Astrocyte (in vitro differentiated cells and primary cell): ENCODE measurements around the gene PAMR1. TPM values are rescaled to one million over a fixed set of nuclear protein-coding genes. Genes with fewer than 3 reads are reported as not detected.

Source experiments
- DNase-seq: peaks from one replicate; pipeline ENCODE4 v3.0.0-alpha.2; 2010; ENCODE audit warnings: low read depth
- FAIRE-seq: peaks from 2 replicates; lab custom pipeline; 2011; peaks lifted over from hg19 to GRCh38; lab: Jason Lieb, UNC
- H2AFZ ChIP-seq: 2 replicates; pipeline ENCODE4 v1.6.0; 2012; ENCODE audit warnings: low read depth, low read length, inconsistent platforms
- H3K27ac ChIP-seq: 2 replicates; pipeline ENCODE4 v1.5.1; 2011; ENCODE audit warnings: low read depth, low read length, inconsistent platforms
- H3K27me3 ChIP-seq: 2 replicates; pipeline ENCODE4 v1.6.0; 2011; ENCODE audit warnings: low read length, inconsistent platforms; ENCODE audit not compliant: insufficient read depth
- H3K36me3 ChIP-seq: 2 replicates; pipeline ENCODE4 v1.5.1; 2011; ENCODE audit warnings: low read length, inconsistent platforms; ENCODE audit not compliant: insufficient read depth
- H3K4me1 ChIP-seq: 2 replicates; pipeline ENCODE4 v1.5.1; 2011; ENCODE audit warnings: low read length, inconsistent platforms; ENCODE audit not compliant: insufficient read depth
- H3K4me2 ChIP-seq: 2 replicates; pipeline ENCODE4 v1.6.0; 2012; ENCODE audit warnings: low read length, inconsistent platforms
- H3K4me3 ChIP-seq: 2 replicates; pipeline ENCODE4 v1.5.1; 2011; ENCODE audit warnings: low read depth, mild to moderate bottlenecking, low read length, inconsistent platforms; ENCODE audit not compliant: insufficient read depth
- H3K79me2 ChIP-seq: 2 replicates; pipeline ENCODE4 v1.6.0; 2012; ENCODE audit warnings: mild to moderate bottlenecking, low read length, inconsistent platforms; ENCODE audit not compliant: insufficient read depth
- H3K9ac ChIP-seq: 2 replicates; pipeline ENCODE4 v1.6.0; 2012; ENCODE audit warnings: mild to moderate bottlenecking, low read length, inconsistent platforms
- H3K9me3 ChIP-seq: 2 replicates; pipeline ENCODE4 v1.5.1; 2012; ENCODE audit warnings: low read depth, mild to moderate bottlenecking, low read length, inconsistent platforms; ENCODE audit not compliant: insufficient read depth
- H4K20me1 ChIP-seq: 2 replicates; pipeline ENCODE4 v1.6.0; 2012; ENCODE audit warnings: low read length, inconsistent platforms; ENCODE audit not compliant: insufficient read depth
- H3K27ac Mint-ChIP-seq: one replicate; pipeline ENCODE4 v1.8.0; 2021; ENCODE audit warnings: mild to moderate bottlenecking, mixed read lengths; ENCODE audit not compliant: unreplicated experiment
- H3K27me3 Mint-ChIP-seq: one replicate; pipeline ENCODE4 v1.8.0; 2021; ENCODE audit warnings: low read depth, mixed read lengths; ENCODE audit not compliant: unreplicated experiment
- H3K36me3 Mint-ChIP-seq: one replicate; pipeline ENCODE4 v1.8.0; 2021; ENCODE audit warnings: low read depth, mixed read lengths; ENCODE audit not compliant: unreplicated experiment
- H3K4me1 Mint-ChIP-seq: one replicate; pipeline ENCODE4 v1.8.0; 2021; ENCODE audit warnings: low read depth, mixed read lengths; ENCODE audit not compliant: unreplicated experiment
- H3K4me3 Mint-ChIP-seq: one replicate; pipeline ENCODE4 v1.8.0; 2021; ENCODE audit warnings: mild to moderate bottlenecking, moderate library complexity, mixed read lengths; ENCODE audit not compliant: unreplicated experiment
- H3K9me3 Mint-ChIP-seq: one replicate; pipeline ENCODE4 v1.8.0; 2021; ENCODE audit warnings: mild to moderate bottlenecking, mixed read lengths; ENCODE audit not compliant: unreplicated experiment
- CTCF ChIP-seq: IDR thresholded peaks from 2 replicates; pipeline ENCODE4 v1.5.1; 2011; ENCODE audit warnings: low read depth, mild to moderate bottlenecking, inconsistent platforms, low read length, moderate library complexity; ENCODE audit not compliant: insufficient read depth
- EZH2 ChIP-seq: IDR thresholded peaks from 2 replicates; pipeline ENCODE4 v1.6.1; 2012; ENCODE audit warnings: mild to moderate bottlenecking, low read length, inconsistent platforms; ENCODE audit not compliant: insufficient read depth
- total RNA-seq: library from RNA; stranded (reverse); gene quantifications from 2 replicates; pipeline ENCODE4 v1.2.1, GENCODE V29; 2021

Gene PAMR1
- total RNA-seq, 1 donor from 2014 or later, result 12.6 TPM

GRCh38 chr11:35558513-35558912 is 33.1 kb upstream of the PAMR1 start:
- H3K4me1 Mint-ChIP-seq, result peaks cover 19% of the 10 kb centered on the region
- H4K20me1 ChIP-seq, result no peaks in the 10 kb centered on the region
- no peak overlapping the region for H3K4me3 Mint-ChIP-seq
- no peaks in the 10 kb centered on the region for H3K36me3 Mint-ChIP-seq
- H3K4me2 ChIP-seq, result no peak overlapping the region
- no peaks in the 10 kb centered on the region for H3K9me3 Mint-ChIP-seq
- TF ChIP-seq EZH2 (no peak), CTCF (no peak)
- no peaks in the 10 kb centered on the region for H3K9me3 ChIP-seq
- peaks cover 11% of the 10 kb centered on the region for H3K4me1 ChIP-seq
- DNase-seq (no peak), FAIRE-seq (no peak)
- H2AFZ ChIP-seq, result no peak overlapping the region
- no peaks in the 10 kb centered on the region for H3K79me2 ChIP-seq
- no peak overlapping the region for H3K4me3 ChIP-seq
- H3K27ac Mint-ChIP-seq, result peak overlapping the region; percentile 43
- H3K36me3 ChIP-seq, result no peaks in the 10 kb centered on the region
- H3K27me3 ChIP-seq, result no peaks in the 10 kb centered on the region
- no peak overlapping the region for H3K27ac ChIP-seq
- peaks cover 9% of the 10 kb centered on the region for H3K27me3 Mint-ChIP-seq
- no peak overlapping the region for H3K9ac ChIP-seq

- no peaks in the 10 kb centered on the region for H4K20me1 ChIP-seq
- peak overlapping the region; percentile 16 for H3K27ac Mint-ChIP-seq
- H3K9ac ChIP-seq, result no peak overlapping the region
- TF ChIP-seq CTCF, result no peak
- no peak for TF ChIP-seq EZH2
- no peaks in the 10 kb centered on the region for H3K36me3 ChIP-seq
- no peak overlapping the region for H3K27ac ChIP-seq
- H3K9me3 Mint-ChIP-seq, result no peaks in the 10 kb centered on the region
- H3K36me3 Mint-ChIP-seq, result no peaks in the 10 kb centered on the region
- H3K27me3 Mint-ChIP-seq, result peaks cover 7% of the 10 kb centered on the region
- H3K27me3 ChIP-seq, result no peaks in the 10 kb centered on the region
- no peak overlapping the region for H2AFZ ChIP-seq
- no peaks in the 10 kb centered on the region for H3K79me2 ChIP-seq
- H3K4me1 Mint-ChIP-seq, result peaks cover 21% of the 10 kb centered on the region
- DNase-seq (no peak), FAIRE-seq (no peak)
- H3K4me3 Mint-ChIP-seq, result no peak overlapping the region
- H3K4me3 ChIP-seq, result no peak overlapping the region
- H3K9me3 ChIP-seq, result no peaks in the 10 kb centered on the region
- H3K4me2 ChIP-seq, result no peak overlapping the region
- peaks cover 14% of the 10 kb centered on the region for H3K4me1 ChIP-seq
Measured at GRCh38 chr11:35555488-35555887, 30.1 kb upstream of the PAMR1 start.

GRCh38 chr11:35554491-35555437 is 29.3 kb upstream of the PAMR1 start:
- Mint-ChIP-seq H3K9me3 (no peaks in the 10 kb centered on the region), H3K27ac (peak overlapping the region; percentile 59), H3K27me3 (no peaks in the 10 kb centered on the region), H3K4me3 (no peak overlapping the region), H3K4me1 (peaks cover 27% of the 10 kb centered on the region), H3K36me3 (no peaks in the 10 kb centered on the region)
- H3K4me3 ChIP-seq, result no peak overlapping the region
- DNase-seq, result no peak
- H4K20me1 ChIP-seq, result no peaks in the 10 kb centered on the region
- peak overlapping the region; percentile 49 for H3K4me2 ChIP-seq
- H3K9me3 ChIP-seq, result no peaks in the 10 kb centered on the region
- peak; percentile 77 for FAIRE-seq
- H3K79me2 ChIP-seq, result no peaks in the 10 kb centered on the region
- no peaks in the 10 kb centered on the region for H3K36me3 ChIP-seq
- H2AFZ ChIP-seq, result no peak overlapping the region
- peaks cover 21% of the 10 kb centered on the region for H3K4me1 ChIP-seq
- H3K27me3 ChIP-seq, result no peaks in the 10 kb centered on the region
- peak overlapping the region; percentile 36 for H3K27ac ChIP-seq
- TF ChIP-seq EZH2 (no peak), CTCF (peak; percentile 33)
- H3K9ac ChIP-seq, result no peak overlapping the region
